PFSK-1 (cell line): ENCODE results near the gene ATP6V1C2.

Experiments
- FOXP2 ChIP-seq: optimal IDR thresholded peaks from 2 replicates; pipeline ENCODE3; 2011; ENCODE audit warnings: borderline replicate concordance, control low read depth, inconsistent platforms; ENCODE audit not compliant: insufficient read depth; ENCODE audit errors: extremely low read length, extremely low read depth
- POLR2AphosphoS5 ChIP-seq: IDR thresholded peaks from 2 replicates; pipeline ENCODE4 v1.6.1; 2012; ENCODE audit warnings: low read depth, mild to moderate bottlenecking, control low read depth, low read length, moderate library complexity
- REST ChIP-seq, 2 experiments: IDR thresholded peaks; 2 replicates each; pipeline versions ENCODE4 v1.6.1 to v1.8.0; 2011 to 2012; ENCODE audit warnings: low read depth in 2 of 2, low read length in 2 of 2, control low read depth in 1 of 2, inconsistent platforms in 1 of 2, mild to moderate bottlenecking in 1 of 2, moderate library complexity in 1 of 2; ENCODE audit not compliant: insufficient read depth in 1 of 2
- SIN3A ChIP-seq: IDR thresholded peaks from 2 replicates; pipeline ENCODE4 v1.6.1; 2012; ENCODE audit warnings: mild to moderate bottlenecking, low read length, moderate library complexity, borderline replicate concordance; ENCODE audit not compliant: insufficient read depth
- TAF1 ChIP-seq: IDR thresholded peaks from 2 replicates; pipeline ENCODE4 v1.6.1; 2012; ENCODE audit warnings: low read length, control low read depth, borderline replicate concordance; ENCODE audit not compliant: insufficient read depth

Gene ATP6V1C2

GRCh38 chr2:10820978-10821695 is 99.7 kb downstream of the ATP6V1C2 start:
- TF ChIP-seq SIN3A, result no peak
- TF ChIP-seq POLR2AphosphoS5, result no peak
- TF ChIP-seq FOXP2, result no peak
- TF ChIP-seq REST (IDR thresholded peaks at IDR 0.05; ENCODE audit: insufficient read depth in 1 of 2, low read depth in 2 of 2, low read length in 2 of 2), result no peak

GRCh38 chr2:10824191-10824590 is 102.8 kb downstream of the ATP6V1C2 start:
- TF ChIP-seq POLR2AphosphoS5, result no peak
- no peak for TF ChIP-seq SIN3A
- TF ChIP-seq REST (IDR thresholded peaks at IDR 0.05; ENCODE audit: insufficient read depth in 1 of 2, low read depth in 2 of 2, low read length in 2 of 2), result no peak
- TF ChIP-seq TAF1, result no peak
- no peak for TF ChIP-seq FOXP2

- no peak for TF ChIP-seq FOXP2
- no peak for TF ChIP-seq SIN3A
Observed at GRCh38 chr2:10826026-10826425, 104.6 kb downstream of the ATP6V1C2 start.

- no peak for TF ChIP-seq REST (IDR thresholded peaks at IDR 0.05; ENCODE audit: insufficient read depth in 1 of 2, low read depth in 2 of 2, low read length in 2 of 2)
- TF ChIP-seq TAF1, result no peak
Observed at GRCh38 chr2:10826625-10827024, 105.2 kb downstream of the ATP6V1C2 start.

DNA sequence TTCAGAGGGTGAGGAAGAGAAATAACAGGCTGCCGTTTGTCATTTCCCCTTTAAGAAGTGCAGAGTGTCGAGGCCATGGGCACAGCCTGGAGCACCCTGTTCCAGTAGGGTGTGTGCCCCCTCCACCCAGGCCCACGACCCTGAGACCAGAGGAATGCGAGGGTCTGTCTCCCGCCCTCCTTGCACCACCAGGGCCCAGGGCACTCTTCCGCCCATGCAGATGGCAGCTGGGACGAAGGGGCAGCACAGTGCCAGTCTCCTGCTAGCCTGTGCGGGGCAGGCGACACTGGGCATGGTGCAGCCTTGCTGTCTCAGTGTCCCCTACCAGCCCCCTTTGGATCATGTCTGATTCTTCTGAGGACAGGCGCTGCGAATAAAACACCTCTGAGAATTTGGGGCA is 106.9 kb downstream of the ATP6V1C2 start:
- TF ChIP-seq REST (IDR thresholded peaks at IDR 0.05; ENCODE audit: insufficient read depth in 1 of 2, low read depth in 2 of 2, low read length in 2 of 2), result no peak
- TF ChIP-seq FOXP2, result no peak
- TF ChIP-seq SIN3A, result no peak
- TF ChIP-seq POLR2AphosphoS5, result no peak
- TF ChIP-seq TAF1, result no peak
